Right atrium auricular region (tissue), 2 donors: ENCODE results near the gene MMADHC. TPM values are rescaled to one million over a fixed set of nuclear protein-coding genes. Genes with fewer than 3 reads are reported as not detected.

Source experiments
- DNase-seq: peaks from one replicate; pipeline ENCODE4 v3.0.0-alpha.2; 2019; ENCODE audit warnings: low spot score
- H3K27ac ChIP-seq, 2 donors: fragments of 200-600 bp; sonication (generic); 1 replicate in 1 of 2; 2 replicates in 1 of 2; pipeline ENCODE4 v1.5.1; 2016 to 2019
- H3K27me3 ChIP-seq, 2 donors: fragments of 200-600 bp; sonication (generic); one replicate each; pipeline versions ENCODE4 v1.5.1 to v1.6.0; 2017 to 2019
- H3K36me3 ChIP-seq: fragments of 200-600 bp; sonication (generic); one replicate; pipeline ENCODE4 v1.5.1; 2016
- H3K4me1 ChIP-seq, 2 donors: fragments of 200-600 bp; sonication (generic); one replicate each; pipeline versions ENCODE4 v1.5.1 to v1.6.0; 2017 to 2019
- H3K4me3 ChIP-seq, 2 donors: fragments of 200-600 bp; sonication (generic); 1 replicate in 1 of 2; 2 replicates in 1 of 2; pipeline ENCODE4 v1.5.1; 2017 to 2019; ENCODE audit warnings: mild to moderate bottlenecking in 1 of 2, moderate library complexity in 1 of 2
- H3K9me3 ChIP-seq, 2 donors: fragments of 200-600 bp; sonication (generic); one replicate each; pipeline ENCODE4 v1.5.1; 2019
- CTCF ChIP-seq, 2 donors: fragments of 200-600 bp; sonication (generic); IDR thresholded peaks; one replicate each; pipeline ENCODE4 v1.5.1; 2019; ENCODE audit warnings: antibody characterized with exemption in 2 of 2
- total RNA-seq, 2 donors: library from RNA; depleted of rRNA; stranded (reverse); fragments of >200 nt; gene quantifications; one replicate each; pipeline ENCODE4 v1.1.0, GENCODE V29; 2016

Gene MMADHC
- total RNA-seq, 2 donors from 2014 or later: 82.3 to 90.5 TPM

GRCh38 chr2:149544692-149545091 lies 42.9 kb downstream of the MMADHC start:
- H3K4me3 ChIP-seq: no peak overlapping the region
- no peaks in the 10 kb centered on the region for H3K36me3 ChIP-seq
- no peak for TF ChIP-seq CTCF (IDR thresholded peaks at IDR 0.05)
- no peak overlapping the region for H3K27ac ChIP-seq
- no peak for DNase-seq
- H3K4me1 ChIP-seq: no peaks in the 10 kb centered on the region
- H3K27me3 ChIP-seq: no peaks in the 10 kb centered on the region
- no peaks in the 10 kb centered on the region for H3K9me3 ChIP-seq

GRCh38 chr2:149543845-149544244 lies 43.7 kb downstream of the MMADHC start:
- no peaks in the 10 kb centered on the region for H3K36me3 ChIP-seq
- TF ChIP-seq CTCF (IDR thresholded peaks at IDR 0.05): no peak
- H3K4me1 ChIP-seq: no peaks in the 10 kb centered on the region
- no peaks in the 10 kb centered on the region for H3K27me3 ChIP-seq
- H3K9me3 ChIP-seq: no peaks in the 10 kb centered on the region
- H3K4me3 ChIP-seq: no peak overlapping the region
- DNase-seq: no peak
- no peak overlapping the region for H3K27ac ChIP-seq

GRCh38 chr2:149540138-149540537 lies 47.4 kb downstream of the MMADHC start:
- Histone ChIP-seq H3K4me3 (no peak overlapping the region), H3K36me3 (no peaks in the 10 kb centered on the region), H3K9me3 (no peaks in the 10 kb centered on the region), H3K4me1 (no peaks in the 10 kb centered on the region), H3K27ac (no peak overlapping the region), H3K27me3 (no peaks in the 10 kb centered on the region)
- DNase-seq: no peak
- TF ChIP-seq CTCF (IDR thresholded peaks at IDR 0.05): no peak

GRCh38 chr2:149538138-149538833 lies 49.3 kb downstream of the MMADHC start:
- TF ChIP-seq CTCF (IDR thresholded peaks at IDR 0.05): no peak
- Histone ChIP-seq H3K36me3 (no peaks in the 10 kb centered on the region), H3K9me3 (no peaks in the 10 kb centered on the region), H3K27me3 (no peaks in the 10 kb centered on the region), H3K4me3 (no peak overlapping the region), H3K27ac (no peak overlapping the region), H3K4me1 (no peaks in the 10 kb centered on the region)
- DNase-seq: no peak

- Histone ChIP-seq H3K36me3 (no peaks in the 10 kb centered on the region), H3K4me3 (no peak overlapping the region), H3K27me3 (no peaks in the 10 kb centered on the region), H3K27ac (no peak overlapping the region), H3K4me1 (no peaks in the 10 kb centered on the region), H3K9me3 (no peaks in the 10 kb centered on the region)
- TF ChIP-seq CTCF (IDR thresholded peaks at IDR 0.05): no peak
- no peak for DNase-seq
Measured at GRCh38 chr2:149537092-149537726, 50.4 kb downstream of the MMADHC start.
